Stimulated activated CD8-positive, alpha-beta memory T cell treated with anti-CD3 and anti-CD28 coated beads, Interleukin-15, amount 100 ng/mL, for 48 hours (primary cell): Measurements from ENCODE around the gene ALG1.
"Not testable (repeated sequence)": the region's sequence is repeated elsewhere in the genome, so short reads cannot be mapped to it uniquely, and the experiment has no call there.

Experiments
- DNase-seq, 2 donors: peaks; one replicate each; pipeline ENCODE4 v3.0.0-alpha.2; 2020; ENCODE audit warnings: low read depth in 2 of 2

The ALG1 gene

GRCh38 chr16:5071681-5072333 is at the start of gene ALG1:
ALG1 (plus strand) TSS chr16:5071843; CDS start chr16:5071850, 7 bp downstream.
- DNase-seq = peak; percentile 80 to 85

- no peak for DNase-seq
These were observed 49.1 kb upstream of the ALG1 start for GRCh38 chr16:5022521-5022920.

- DNase-seq = no peak
These were observed 47.0 kb upstream of the ALG1 start for GRCh38 chr16:5024632-5025031.

- DNase-seq = no peak
These were observed 46.4 kb upstream of the ALG1 start for GRCh38 chr16:5025171-5025632.

- no peak for DNase-seq
These were observed 45.0 kb upstream of the ALG1 start for GRCh38 chr16:5026664-5027063.

- no peak for DNase-seq
These were observed 44.6 kb upstream of the ALG1 start for GRCh38 chr16:5027086-5027485.

- DNase-seq = no peak
These were observed 43.9 kb upstream of the ALG1 start for GRCh38 chr16:5027575-5028235.

GRCh38 chr16:5028950-5029475 is 42.6 kb upstream of the ALG1 start:
- no peak for DNase-seq

GRCh38 chr16:5030251-5030870 is 41.3 kb upstream of the ALG1 start:
- no peak for DNase-seq

GRCh38 chr16:5031601-5032000 is 40.0 kb upstream of the ALG1 start:
- no peak for DNase-seq

GRCh38 chr16:5032748-5033167 is 38.9 kb upstream of the ALG1 start:
- DNase-seq = no peak

GRCh38 chr16:5033256-5034166 is 38.1 kb upstream of the ALG1 start, which contains the start of gene NAGPA:
NAGPA (minus strand) TSS chr16:5033935; CDS start chr16:5033914, 21 bp downstream.
- peak; percentile 71 to 72 for DNase-seq

GRCh38 chr16:5034167-5034523 is 37.5 kb upstream of the ALG1 start:
- no peak for DNase-seq

- DNase-seq = no peak
These were observed 35.8 kb upstream of the ALG1 start for GRCh38 chr16:5035909-5036227.

GRCh38 chr16:5036228-5037156 is 35.2 kb upstream of the ALG1 start:
- no peak for DNase-seq

GRCh38 chr16:5040451-5040850 is 31.2 kb upstream of the ALG1 start:
- DNase-seq = no peak

- DNase-seq = no peak
These were observed 30.0 kb upstream of the ALG1 start for GRCh38 chr16:5041600-5042133.

GRCh38 chr16:5042574-5043171 is 29.0 kb upstream of the ALG1 start:
- no peak for DNase-seq

- DNase-seq = no peak
These were observed 27.6 kb upstream of the ALG1 start for GRCh38 chr16:5044011-5044540.

- DNase-seq = not testable (repeated sequence)
These were observed 27.1 kb upstream of the ALG1 start for GRCh38 chr16:5044581-5044980.
